Measurements from ENCODE around the gene ENDOG. TPM values are rescaled to one million over a fixed set of nuclear protein-coding genes. Genes with fewer than 3 reads are reported as not detected.

ENDOG gene
- 10 to 100 TPM; 11.0 to 14.1 TPM for total RNA-seq
- polyA plus RNA-seq, result 10 to 100 TPM in 1 of 2 donors, 1 to 10 TPM in 1; 9.1 to 15.9 TPM
- long read RNA-seq, donor 1, partial matches to known transcripts, result 0 of 3 reads
- long read RNA-seq, donor 1, other reads (novel, unspliced or antisense), result 2 of 3 reads
- long read RNA-seq, donor 2, transcript ENDOG-201 (3 exons, 1,172 nt), result major isoform, 9 of 10 reads
- long read RNA-seq, donor 2, partial matches to known transcripts, result 1 of 10 reads
- long read RNA-seq, donor 2, other reads (novel, unspliced or antisense), result 0 of 10 reads

GRCh38 chr9:128818099-128818838, at the start of gene ENDOG:
Gene ENDOG (plus strand): TSS chr9:128818500. CDS start chr9:128818685, 185 bp downstream.
- Histone ChIP-seq H3K4me1 (ENCODE audit: control insufficient read depth in 1 of 2, insufficient read depth in 2 of 2, low read length in 2 of 2) (no peaks in the 10 kb centered on the region), H3K27ac (ENCODE audit: low read depth in 1 of 2, low read length in 2 of 2) (peak within 1 kb of the TSS in 1 of 2 donors; percentile 87), H3K36me3 (ENCODE audit: control insufficient read depth in 1 of 2, insufficient read depth in 2 of 2, low read length in 1 of 2) (peaks cover 0 to 3% of the 10 kb centered on the region in 2 donors), H3K4me3 (ENCODE audit: low read length in 2 of 2) (peak within 1 kb of the TSS; percentile 34 to 43), H3K9me3 (ENCODE audit: control insufficient read depth, low read length) (no peaks in the 10 kb centered on the region), H3K27me3 (ENCODE audit: control insufficient read depth in 1 of 2, insufficient read depth in 2 of 2, low read length in 1 of 2) (no peaks in the 10 kb centered on the region)
- intact Hi-C loops (cut with DNase I), result no loop called here
- ATAC-seq (ENCODE audit: low FRiP score) (peak; percentile 96), DNase-seq (peak; percentile 98 to 99)
- 1% methylated on average over 55 to 70 of the region's 70 CpGs for WGBS, 2 donors

GRCh38 chr9:128768606-128769005, 49.7 kb upstream of the ENDOG start:
- Histone ChIP-seq H3K9me3 (ENCODE audit: control insufficient read depth, low read length) (no peaks in the 10 kb centered on the region), H3K4me1 (ENCODE audit: control insufficient read depth in 1 of 2, insufficient read depth in 2 of 2, low read length in 2 of 2) (no peaks in the 10 kb centered on the region), H3K4me3 (ENCODE audit: low read length in 2 of 2) (no peak overlapping the region), H3K27ac (ENCODE audit: low read depth in 1 of 2, low read length in 2 of 2) (no peak overlapping the region), H3K27me3 (ENCODE audit: control insufficient read depth in 1 of 2, insufficient read depth in 2 of 2, low read length in 1 of 2) (no peaks in the 10 kb centered on the region), H3K36me3 (ENCODE audit: control insufficient read depth in 1 of 2, insufficient read depth in 2 of 2, low read length in 1 of 2) (no peaks in the 10 kb centered on the region)
- DNase-seq (no peak), ATAC-seq (ENCODE audit: low FRiP score) (no peak)
- intact Hi-C loops (cut with DNase I), result no loop called here
- 80 to 83% methylated on average over 6 of the region's 6 CpGs for WGBS, 2 donors

DNA sequence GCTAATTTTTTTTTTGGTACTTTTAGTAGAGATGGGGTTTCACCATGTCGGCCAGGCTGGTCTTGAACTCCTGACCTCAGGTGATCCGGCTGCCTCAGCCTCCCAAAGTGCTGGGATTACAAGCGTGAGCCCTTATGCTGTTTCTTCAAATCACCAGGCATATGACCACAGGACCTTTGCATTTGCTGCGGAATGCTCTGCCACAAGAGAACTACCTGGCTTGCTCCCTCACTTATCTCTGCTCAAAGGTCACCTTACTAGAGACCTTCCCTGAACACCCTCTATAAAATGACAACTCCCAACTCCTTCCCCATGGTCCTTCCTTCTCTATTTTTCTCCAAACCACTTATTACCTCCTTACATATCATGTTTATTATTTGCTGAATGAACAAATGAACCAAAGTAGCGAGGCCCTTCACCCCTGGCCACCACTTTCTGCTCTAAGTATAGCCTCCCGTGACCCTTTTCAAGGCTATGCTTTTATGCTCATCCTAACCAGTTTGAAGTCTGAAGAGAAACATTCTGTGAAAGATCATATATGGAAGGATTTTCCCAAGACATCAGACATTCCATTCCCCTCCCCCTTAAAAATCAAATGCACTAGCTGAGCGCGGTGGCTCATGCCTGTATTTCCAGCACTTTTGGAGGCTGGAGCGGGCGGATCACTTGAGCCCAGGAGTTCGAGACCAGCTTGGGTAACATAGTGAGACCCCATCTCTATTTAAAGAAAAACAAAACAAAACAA, 47.8 kb upstream of the ENDOG start:
- intact Hi-C loops (cut with DNase I), result no loop called here
- ATAC-seq (ENCODE audit: low FRiP score) (no peak), DNase-seq (peak in 1 of 2 donors; percentile 21)
- WGBS, 2 donors, result 68 to 71% methylated on average over 11 of the region's 11 CpGs
- Histone ChIP-seq H3K9me3 (ENCODE audit: control insufficient read depth, low read length) (no peaks in the 10 kb centered on the region), H3K4me3 (ENCODE audit: low read length in 2 of 2) (peak overlapping the region; percentile 60 to 85), H3K4me1 (ENCODE audit: control insufficient read depth in 1 of 2, insufficient read depth in 2 of 2, low read length in 2 of 2) (no peaks in the 10 kb centered on the region), H3K36me3 (ENCODE audit: control insufficient read depth in 1 of 2, insufficient read depth in 2 of 2, low read length in 1 of 2) (no peaks in the 10 kb centered on the region), H3K27me3 (ENCODE audit: control insufficient read depth in 1 of 2, insufficient read depth in 2 of 2, low read length in 1 of 2) (no peaks in the 10 kb centered on the region), H3K27ac (ENCODE audit: low read depth in 1 of 2, low read length in 2 of 2) (no peak overlapping the region)

DNA sequence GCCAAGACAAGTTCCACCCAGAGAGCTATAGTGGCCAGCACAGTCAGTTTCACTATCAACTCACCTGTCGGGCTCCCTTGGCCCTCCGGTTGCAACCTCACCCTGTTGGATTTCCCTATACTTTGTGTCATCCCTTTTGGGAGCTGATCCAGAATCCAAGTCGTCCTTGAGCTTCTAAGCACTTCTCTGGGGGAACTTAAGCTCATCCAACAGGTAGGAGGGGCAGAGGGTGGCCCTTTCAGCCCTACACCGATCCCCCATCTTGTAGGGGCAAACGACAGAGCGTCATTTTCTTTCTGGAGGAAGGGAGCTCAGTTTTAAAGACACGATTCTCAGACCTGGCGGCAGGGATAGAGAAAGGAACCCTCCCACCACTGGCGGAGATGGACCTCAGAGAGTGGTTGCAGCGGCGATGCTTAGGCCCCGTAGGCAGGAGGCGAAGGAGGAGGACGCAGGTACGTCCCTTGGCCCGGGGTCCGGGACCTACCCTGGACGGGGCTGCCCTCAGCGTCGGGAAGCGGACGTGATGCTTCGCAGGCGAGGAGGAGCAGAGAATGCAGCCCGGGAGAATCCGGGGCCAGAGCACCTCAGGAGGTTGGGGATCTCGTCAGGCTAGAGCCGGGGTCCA, 47.1 kb upstream of the ENDOG start:
- WGBS, 2 donors, result 1% methylated on average over 25 to 28 of the region's 28 CpGs

GRCh38 chr9:128771745-128772519, 46.4 kb upstream of the ENDOG start, which contains the start of gene ZER1:
Gene ZER1 (minus strand): TSS chr9:128771927. CDS start chr9:128755565, 16,362 bp downstream.
- WGBS, 2 donors, result 1% methylated on average over 42 to 72 of the region's 72 CpGs
- no peaks in the 10 kb centered on the region for H3K9me3 ChIP-seq (ENCODE audit: control insufficient read depth, low read length)
- peak within 1 kb of the TSS; percentile 60 to 85 for H3K4me3 ChIP-seq (ENCODE audit: low read length in 2 of 2)
- H3K4me1 ChIP-seq (ENCODE audit: control insufficient read depth in 1 of 2, insufficient read depth in 2 of 2, low read length in 2 of 2), result no peaks in the 10 kb centered on the region
- ATAC-seq (ENCODE audit: low FRiP score) (peak; percentile 99), DNase-seq (peak; percentile 95 to 98)
- intact Hi-C loops (cut with DNase I), result loop anchor here (1.0 to 2.0 kb wide), 2 partner anchors 15 kb away; partner anchors contain the start of gene TBC1D13 (in 2 of the 2)
- no peaks in the 10 kb centered on the region for H3K27me3 ChIP-seq (ENCODE audit: control insufficient read depth in 1 of 2, insufficient read depth in 2 of 2, low read length in 1 of 2)
- H3K36me3 ChIP-seq (ENCODE audit: control insufficient read depth in 1 of 2, insufficient read depth in 2 of 2, low read length in 1 of 2), result no peaks in the 10 kb centered on the region
- H3K27ac ChIP-seq (ENCODE audit: low read depth in 1 of 2, low read length in 2 of 2), result peak within 1 kb of the TSS; percentile 10 to 92

More for the DNA sequence above, 47.1 kb upstream of the ENDOG start:
- peak in 1 of 2 donors; percentile 78 for DNase-seq
- Histone ChIP-seq H3K4me3 (ENCODE audit: low read length in 2 of 2) (peak overlapping the region; percentile 60 to 85), H3K27me3 (ENCODE audit: control insufficient read depth in 1 of 2, insufficient read depth in 2 of 2, low read length in 1 of 2) (no peaks in the 10 kb centered on the region), H3K4me1 (ENCODE audit: control insufficient read depth in 1 of 2, insufficient read depth in 2 of 2, low read length in 2 of 2) (no peaks in the 10 kb centered on the region), H3K27ac (ENCODE audit: low read depth in 1 of 2, low read length in 2 of 2) (peak overlapping the region in 1 of 2 donors; percentile 49), H3K9me3 (ENCODE audit: control insufficient read depth, low read length) (no peaks in the 10 kb centered on the region), H3K36me3 (ENCODE audit: control insufficient read depth in 1 of 2, insufficient read depth in 2 of 2, low read length in 1 of 2) (no peaks in the 10 kb centered on the region)
- intact Hi-C loops (cut with DNase I), result no loop called here
- peak; percentile 54 for ATAC-seq (ENCODE audit: low FRiP score)

DNA sequence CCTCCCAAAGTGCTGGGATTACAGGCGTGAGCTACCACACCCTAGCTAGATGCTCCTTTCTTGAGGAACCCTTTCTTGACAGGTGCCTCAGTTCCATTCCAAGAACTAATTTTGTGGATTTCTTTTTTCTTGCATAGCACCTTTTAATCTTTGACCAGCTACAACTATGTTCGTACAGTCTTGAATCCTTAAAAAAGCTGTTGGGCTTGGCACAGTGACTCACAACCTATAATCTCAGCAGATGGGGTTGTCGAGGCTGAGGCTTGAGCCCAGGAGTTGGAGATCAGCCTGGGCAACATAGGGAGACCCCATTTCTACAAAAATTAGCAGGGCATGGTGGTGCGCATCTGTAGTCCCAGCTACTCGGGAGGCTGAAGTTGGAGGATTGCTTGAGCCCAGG, 45.3 kb upstream of the ENDOG start:
- Histone ChIP-seq H3K36me3 (ENCODE audit: control insufficient read depth in 1 of 2, insufficient read depth in 2 of 2, low read length in 1 of 2) (no peaks in the 10 kb centered on the region), H3K4me1 (ENCODE audit: control insufficient read depth in 1 of 2, insufficient read depth in 2 of 2, low read length in 2 of 2) (no peaks in the 10 kb centered on the region), H3K9me3 (ENCODE audit: control insufficient read depth, low read length) (no peaks in the 10 kb centered on the region), H3K4me3 (ENCODE audit: low read length in 2 of 2) (no peak overlapping the region), H3K27me3 (ENCODE audit: control insufficient read depth in 1 of 2, insufficient read depth in 2 of 2, low read length in 1 of 2) (no peaks in the 10 kb centered on the region), H3K27ac (ENCODE audit: low read depth in 1 of 2, low read length in 2 of 2) (no peak overlapping the region)
- DNase-seq (no peak), ATAC-seq (ENCODE audit: low FRiP score) (no peak)
- 71 to 74% methylated on average over 5 of the region's 5 CpGs for WGBS, 2 donors
- intact Hi-C loops (cut with DNase I), result loop anchor here in 1 of 2 donors (2.0 kb wide), 1 partner anchor 14 kb away; the partner anchor contains the start of gene TBC1D13

DNA sequence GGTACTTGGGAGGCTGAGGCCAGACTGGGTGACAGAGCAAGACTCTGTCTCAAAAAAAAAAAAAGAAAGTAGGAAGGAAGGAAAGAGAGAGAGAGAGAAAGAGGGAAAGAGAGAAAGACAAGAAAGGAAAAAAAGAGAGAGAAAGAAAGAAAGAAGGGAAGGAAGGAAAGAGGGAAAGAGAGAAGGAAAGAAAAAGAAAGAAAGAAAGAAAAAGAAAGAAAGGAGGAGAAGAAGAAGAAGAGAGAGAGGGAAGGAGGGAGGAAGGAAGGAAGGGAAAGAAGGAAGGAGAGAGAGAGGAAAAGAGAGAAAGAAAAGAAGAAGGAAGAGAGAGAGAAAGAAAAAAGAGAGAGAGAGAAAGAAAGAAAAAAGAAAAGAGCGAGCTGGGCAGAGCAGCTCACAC, 43.5 kb upstream of the ENDOG start:
- no peak for ATAC-seq (ENCODE audit: low FRiP score)
- intact Hi-C loops (cut with DNase I), result no loop called here
- Histone ChIP-seq H3K27me3 (ENCODE audit: control insufficient read depth in 1 of 2, insufficient read depth in 2 of 2, low read length in 1 of 2) (no peaks in the 10 kb centered on the region), H3K27ac (ENCODE audit: low read depth in 1 of 2, low read length in 2 of 2) (no peak overlapping the region), H3K4me3 (ENCODE audit: low read length in 2 of 2) (no peak overlapping the region), H3K4me1 (ENCODE audit: control insufficient read depth in 1 of 2, insufficient read depth in 2 of 2, low read length in 2 of 2) (no peaks in the 10 kb centered on the region), H3K9me3 (ENCODE audit: control insufficient read depth, low read length) (no peaks in the 10 kb centered on the region), H3K36me3 (ENCODE audit: control insufficient read depth in 1 of 2, insufficient read depth in 2 of 2, low read length in 1 of 2) (no peaks in the 10 kb centered on the region)
- WGBS, 2 donors, result 87 to 90% methylated on average over 1 of the region's 1 CpG
- DNase-seq, result no peak

Measured in aorta (tissue), 5 donors.